T-helper 17 cell (primary cell): ENCODE data around the gene CMYA5. TPM values are rescaled to one million over a fixed set of nuclear protein-coding genes. Genes with fewer than 3 reads are reported as not detected.

Source experiments
- ATAC-seq: fragments of 150-1000 bp; cut with Tn5 transposase; 2 replicates; pipeline ENCODE4 v1.10.0; 2021; ENCODE audit warnings: mild to moderate bottlenecking, moderate library complexity
- DNase-seq, 3 donors: peaks; one replicate each; pipeline versions ENCODE4 v3.0.0 to v3.0.0-alpha.2; 2020 to 2021
- H3K9me3 ChIP-seq: one replicate; pipeline ENCODE4 v1.7.0; 2013; ENCODE audit warnings: low read length, mild to moderate bottlenecking; ENCODE audit not compliant: control insufficient read depth, poor library complexity, severe bottlenecking
- H3K27ac Mint-ChIP-seq: one replicate; pipeline ENCODE4 v1.8.0; 2022; ENCODE audit warnings: mild to moderate bottlenecking, moderate library complexity, mixed read lengths
- H3K27me3 Mint-ChIP-seq: one replicate; pipeline ENCODE4 v1.8.0; 2022; ENCODE audit warnings: mixed read lengths
- H3K36me3 Mint-ChIP-seq: one replicate; pipeline ENCODE4 v1.8.0; 2022; ENCODE audit warnings: low read depth, mixed read lengths
- H3K4me1 Mint-ChIP-seq: one replicate; pipeline ENCODE4 v1.8.0; 2022; ENCODE audit warnings: mild to moderate bottlenecking, mixed read lengths
- H3K4me3 Mint-ChIP-seq: one replicate; pipeline ENCODE4 v1.8.0; 2022; ENCODE audit warnings: mild to moderate bottlenecking, moderate library complexity, mixed read lengths
- total RNA-seq, 4 donors: library from RNA in 2 of 4; stranded (reverse) in 2 of 4; gene quantifications; one replicate each; pipeline ENCODE4 v1.2.3 and lab custom pipeline; 2022 to 2026

CMYA5 gene
- total RNA-seq, 2 donors from 2014 or later = 0.15 to 0.23 TPM

- Mint-ChIP-seq H3K27ac (no peak overlapping the region), H3K27me3 (no peaks in the 10 kb centered on the region), H3K36me3 (no peaks in the 10 kb centered on the region), H3K4me3 (no peak overlapping the region), H3K4me1 (peaks cover 13% of the 10 kb centered on the region)
- DNase-seq = no peak
- H3K9me3 ChIP-seq = peaks cover 3% of the 10 kb centered on the region
- no peak for ATAC-seq
Observed at GRCh38 chr5:79798893-79799590, 109.4 kb downstream of the CMYA5 start.

- DNase-seq (no peak), ATAC-seq (no peak)
- Mint-ChIP-seq H3K27me3 (no peaks in the 10 kb centered on the region), H3K27ac (peak overlapping the region; percentile 3), H3K4me3 (no peak overlapping the region), H3K4me1 (peaks cover 9% of the 10 kb centered on the region), H3K36me3 (no peaks in the 10 kb centered on the region)
- H3K9me3 ChIP-seq = peaks cover 3% of the 10 kb centered on the region
Observed at GRCh38 chr5:79800979-79801827, 111.6 kb downstream of the CMYA5 start.

GRCh38 chr5:79802406-79802805 lies 112.8 kb downstream of the CMYA5 start:
- H3K27me3 Mint-ChIP-seq = no peaks in the 10 kb centered on the region
- H3K9me3 ChIP-seq = no peaks in the 10 kb centered on the region
- H3K4me1 Mint-ChIP-seq = peaks cover 9% of the 10 kb centered on the region
- ATAC-seq (no peak), DNase-seq (no peak)
- no peak overlapping the region for H3K4me3 Mint-ChIP-seq
- H3K27ac Mint-ChIP-seq = no peak overlapping the region
- no peaks in the 10 kb centered on the region for H3K36me3 Mint-ChIP-seq

GRCh38 chr5:79803007-79803406 lies 113.4 kb downstream of the CMYA5 start:
- no peak overlapping the region for H3K27ac Mint-ChIP-seq

GRCh38 chr5:79806741-79807140 lies 117.1 kb downstream of the CMYA5 start:
- no peaks in the 10 kb centered on the region for H3K9me3 ChIP-seq
- Mint-ChIP-seq H3K27ac (no peak overlapping the region), H3K36me3 (no peaks in the 10 kb centered on the region), H3K4me3 (no peak overlapping the region), H3K27me3 (no peaks in the 10 kb centered on the region), H3K4me1 (peaks cover 6% of the 10 kb centered on the region)
- DNase-seq (no peak), ATAC-seq (no peak)

More at GRCh38 chr5:79803007-79803406, 113.4 kb downstream of the CMYA5 start:
- DNase-seq (no peak), ATAC-seq (no peak)
- H3K9me3 ChIP-seq = no peaks in the 10 kb centered on the region
- H3K4me3 Mint-ChIP-seq = no peak overlapping the region
- peaks cover 9% of the 10 kb centered on the region for H3K4me1 Mint-ChIP-seq
- no peaks in the 10 kb centered on the region for H3K27me3 Mint-ChIP-seq
- no peaks in the 10 kb centered on the region for H3K36me3 Mint-ChIP-seq

- no peaks in the 10 kb centered on the region for H3K36me3 Mint-ChIP-seq
- DNase-seq (no peak), ATAC-seq (no peak)
- peaks cover under 1% of the 10 kb centered on the region for H3K27me3 Mint-ChIP-seq
- no peak overlapping the region for H3K4me3 Mint-ChIP-seq
- H3K27ac Mint-ChIP-seq = no peak overlapping the region
- H3K9me3 ChIP-seq = no peaks in the 10 kb centered on the region
- no peaks in the 10 kb centered on the region for H3K4me1 Mint-ChIP-seq
Observed at GRCh38 chr5:79809743-79810142, 120.1 kb downstream of the CMYA5 start.

- no peak for ATAC-seq
- Mint-ChIP-seq H3K36me3 (no peaks in the 10 kb centered on the region), H3K4me3 (no peak overlapping the region), H3K27me3 (peaks cover 6% of the 10 kb centered on the region), H3K4me1 (no peaks in the 10 kb centered on the region), H3K27ac (no peak overlapping the region)
- no peaks in the 10 kb centered on the region for H3K9me3 ChIP-seq
- DNase-seq = no peak
Observed at GRCh38 chr5:79811081-79811480, 121.4 kb downstream of the CMYA5 start.

- H3K4me3 Mint-ChIP-seq = no peak overlapping the region
- H3K27me3 Mint-ChIP-seq = peaks cover 12% of the 10 kb centered on the region
- no peak overlapping the region for H3K27ac Mint-ChIP-seq
- H3K9me3 ChIP-seq = no peaks in the 10 kb centered on the region
- no peaks in the 10 kb centered on the region for H3K4me1 Mint-ChIP-seq
- no peaks in the 10 kb centered on the region for H3K36me3 Mint-ChIP-seq
- no peak for DNase-seq
- ATAC-seq = no peak
Observed at GRCh38 chr5:79811904-79812303, 122.3 kb downstream of the CMYA5 start.

- no peaks in the 10 kb centered on the region for H3K4me1 Mint-ChIP-seq
- H3K4me3 Mint-ChIP-seq = no peak overlapping the region
- no peaks in the 10 kb centered on the region for H3K36me3 Mint-ChIP-seq
- H3K27me3 Mint-ChIP-seq = peaks cover 12% of the 10 kb centered on the region
- no peak overlapping the region for H3K27ac Mint-ChIP-seq
- DNase-seq (no peak), ATAC-seq (no peak)
- no peaks in the 10 kb centered on the region for H3K9me3 ChIP-seq
Observed at GRCh38 chr5:79814699-79815098, 125.1 kb downstream of the CMYA5 start.

GRCh38 chr5:79816014-79816413 lies 126.4 kb downstream of the CMYA5 start:
- H3K27ac Mint-ChIP-seq = no peak overlapping the region

GRCh38 chr5:79820648-79821047 lies 131.0 kb downstream of the CMYA5 start:
- Mint-ChIP-seq H3K4me3 (no peak overlapping the region), H3K4me1 (no peaks in the 10 kb centered on the region), H3K36me3 (peaks cover 4% of the 10 kb centered on the region), H3K27me3 (peaks cover 24% of the 10 kb centered on the region), H3K27ac (no peak overlapping the region)
- DNase-seq (no peak), ATAC-seq (no peak)
- no peaks in the 10 kb centered on the region for H3K9me3 ChIP-seq

More at GRCh38 chr5:79816014-79816413, 126.4 kb downstream of the CMYA5 start:
- Mint-ChIP-seq H3K4me1 (no peaks in the 10 kb centered on the region), H3K36me3 (no peaks in the 10 kb centered on the region), H3K27me3 (peaks cover 12% of the 10 kb centered on the region), H3K4me3 (no peak overlapping the region)
- ATAC-seq = no peak
- DNase-seq = no peak
- no peaks in the 10 kb centered on the region for H3K9me3 ChIP-seq

GRCh38 chr5:79824444-79824843 lies 134.8 kb downstream of the CMYA5 start:
- Mint-ChIP-seq H3K4me3 (no peak overlapping the region), H3K27ac (no peak overlapping the region), H3K36me3 (peaks cover 7% of the 10 kb centered on the region), H3K27me3 (peaks cover 26% of the 10 kb centered on the region), H3K4me1 (no peaks in the 10 kb centered on the region)
- no peak for DNase-seq
- ATAC-seq = no peak
- no peaks in the 10 kb centered on the region for H3K9me3 ChIP-seq

- DNase-seq (no peak), ATAC-seq (no peak)
- Mint-ChIP-seq H3K27me3 (peaks cover 35% of the 10 kb centered on the region), H3K36me3 (peaks cover 7% of the 10 kb centered on the region), H3K27ac (no peak overlapping the region), H3K4me3 (no peak overlapping the region), H3K4me1 (no peaks in the 10 kb centered on the region)
- no peaks in the 10 kb centered on the region for H3K9me3 ChIP-seq
Observed at GRCh38 chr5:79825802-79826201, 136.2 kb downstream of the CMYA5 start.
